Measurements from ENCODE around the gene MBD3L3.
A peak's percentile ranks its signal among the peaks of the same experiment; 100 is the strongest.

Gene MBD3L3

DNA sequence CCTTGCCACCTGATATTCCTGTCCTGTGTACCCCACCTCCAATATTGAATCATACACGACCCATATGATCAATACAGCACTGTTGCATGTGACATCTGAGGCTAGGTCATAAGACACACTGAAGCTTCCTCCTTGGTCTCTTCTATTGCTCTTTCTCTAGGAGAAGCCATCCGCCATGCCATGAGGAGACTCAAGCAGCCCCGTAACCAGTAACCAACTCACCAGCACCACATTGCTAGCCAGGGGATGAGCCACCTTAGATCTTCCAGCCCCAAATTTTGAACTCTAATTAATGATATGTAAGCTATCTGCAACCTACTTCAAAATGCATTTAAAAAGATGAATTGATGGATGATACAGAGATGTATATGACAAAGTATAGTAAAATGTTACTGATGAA lies 39.6 kb upstream of the MBD3L3 start:
- Histone ChIP-seq H2AFZ (ENCODE audit: low read length) (peak overlapping the region; percentile 99; the same call in 1 of the 2 replicates), H4K20me1 (ENCODE audit: insufficient read depth, low read length, poor library complexity, severe bottlenecking) (no peaks in the 10 kb centered on the region), H3K9me2 (replicated peaks; ENCODE audit: low read depth, low read length) (no peaks in the 10 kb centered on the region), H3K79me2 (ENCODE audit: insufficient read depth, low read length) (no peaks in the 10 kb centered on the region; the same call in 1 of the 2 replicates), H3F3A (ENCODE audit: low read depth) (no peaks in the 10 kb centered on the region), H3K36me3 (ENCODE audit: insufficient read depth, low read length) (no peaks in the 10 kb centered on the region), H3K27me3 (ENCODE audit: insufficient read depth, low read length, poor library complexity, severe bottlenecking) (no peaks in the 10 kb centered on the region), H3K4me1 (ENCODE audit: insufficient read depth, low read length, poor library complexity, severe bottlenecking) (peaks cover 15% of the 10 kb centered on the region), H3K4me2 (ENCODE audit: low read depth, low read length, poor library complexity, severe bottlenecking) (peak overlapping the region; percentile 86), H3K9me3 (ENCODE audit: insufficient read depth, low read depth, low read length) (peaks cover 7% of the 10 kb centered on the region; the same call in 1 of the 2 replicates), H3K4me3 (ENCODE audit: low read length, poor library complexity, severe bottlenecking) (peak overlapping the region; percentile 87), H3K9ac (ENCODE audit: low read depth, low read length, poor library complexity, severe bottlenecking) (peak overlapping the region; percentile 93)
- TF ChIP-seq, protein P1, sequence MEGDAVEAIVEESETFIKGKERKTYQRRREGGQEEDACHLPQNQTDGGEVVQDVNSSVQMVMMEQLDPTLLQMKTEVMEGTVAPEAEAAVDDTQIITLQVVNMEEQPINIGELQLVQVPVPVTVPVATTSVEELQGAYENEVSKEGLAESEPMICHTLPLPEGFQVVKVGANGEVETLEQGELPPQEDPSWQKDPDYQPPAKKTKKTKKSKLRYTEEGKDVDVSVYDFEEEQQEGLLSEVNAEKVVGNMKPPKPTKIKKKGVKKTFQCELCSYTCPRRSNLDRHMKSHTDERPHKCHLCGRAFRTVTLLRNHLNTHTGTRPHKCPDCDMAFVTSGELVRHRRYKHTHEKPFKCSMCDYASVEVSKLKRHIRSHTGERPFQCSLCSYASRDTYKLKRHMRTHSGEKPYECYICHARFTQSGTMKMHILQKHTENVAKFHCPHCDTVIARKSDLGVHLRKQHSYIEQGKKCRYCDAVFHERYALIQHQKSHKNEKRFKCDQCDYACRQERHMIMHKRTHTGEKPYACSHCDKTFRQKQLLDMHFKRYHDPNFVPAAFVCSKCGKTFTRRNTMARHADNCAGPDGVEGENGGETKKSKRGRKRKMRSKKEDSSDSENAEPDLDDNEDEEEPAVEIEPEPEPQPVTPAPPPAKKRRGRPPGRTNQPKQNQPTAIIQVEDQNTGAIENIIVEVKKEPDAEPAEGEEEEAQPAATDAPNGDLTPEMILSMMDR (conservative IDR thresholded peaks at IDR 0.05; ENCODE audit: low read length), result no peak
- TF ChIP-seq EZH2phosphoT487 (IDR thresholded peaks at IDR 0.05; ENCODE audit: borderline replicate concordance), result no peak

DNA sequence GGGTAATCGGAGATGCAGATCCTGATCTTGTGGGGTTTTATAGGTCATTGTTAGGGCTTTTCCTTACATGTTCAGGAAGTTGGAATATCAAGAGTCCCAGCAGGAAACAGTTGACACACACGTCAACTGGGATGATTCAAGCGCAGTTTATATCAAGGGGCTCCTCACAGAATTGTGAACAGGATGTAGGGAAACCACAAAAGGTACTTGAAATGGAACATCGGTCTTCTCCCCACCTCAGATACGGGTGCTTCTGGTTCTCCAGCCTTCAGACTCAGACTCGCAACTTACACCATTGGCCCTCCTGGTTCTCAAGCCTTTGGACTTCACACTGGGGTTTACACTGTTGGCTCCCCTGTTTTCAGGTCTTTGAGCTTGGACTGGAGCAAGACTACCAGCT lies 30.5 kb upstream of the MBD3L3 start:
- Histone ChIP-seq H3K79me2 (ENCODE audit: insufficient read depth, low read length) (no peaks in the 10 kb centered on the region), H2AFZ (ENCODE audit: low read length) (no peak overlapping the region), H3K4me3 (ENCODE audit: low read length, poor library complexity, severe bottlenecking) (no peak overlapping the region), H3K27me3 (ENCODE audit: insufficient read depth, low read length, poor library complexity, severe bottlenecking) (no peaks in the 10 kb centered on the region), H3K4me1 (ENCODE audit: insufficient read depth, low read length, poor library complexity, severe bottlenecking) (peaks cover 6% of the 10 kb centered on the region), H3K9me2 (replicated peaks; ENCODE audit: low read depth, low read length) (no peaks in the 10 kb centered on the region), H3K9ac (ENCODE audit: low read depth, low read length, poor library complexity, severe bottlenecking) (no peak overlapping the region), H3K36me3 (ENCODE audit: insufficient read depth, low read length) (peaks cover 11% of the 10 kb centered on the region), H4K20me1 (ENCODE audit: insufficient read depth, low read length, poor library complexity, severe bottlenecking) (no peaks in the 10 kb centered on the region), H3K4me2 (ENCODE audit: low read depth, low read length, poor library complexity, severe bottlenecking) (no peak overlapping the region), H3F3A (ENCODE audit: low read depth) (no peaks in the 10 kb centered on the region), H3K9me3 (ENCODE audit: insufficient read depth, low read depth, low read length) (peaks cover 18% of the 10 kb centered on the region; the same call in 1 of the 2 replicates)
- no peak for TF ChIP-seq EZH2phosphoT487 (IDR thresholded peaks at IDR 0.05; ENCODE audit: borderline replicate concordance)
- TF ChIP-seq, protein P1 (conservative IDR thresholded peaks at IDR 0.05; ENCODE audit: low read length), result no peak

DNA sequence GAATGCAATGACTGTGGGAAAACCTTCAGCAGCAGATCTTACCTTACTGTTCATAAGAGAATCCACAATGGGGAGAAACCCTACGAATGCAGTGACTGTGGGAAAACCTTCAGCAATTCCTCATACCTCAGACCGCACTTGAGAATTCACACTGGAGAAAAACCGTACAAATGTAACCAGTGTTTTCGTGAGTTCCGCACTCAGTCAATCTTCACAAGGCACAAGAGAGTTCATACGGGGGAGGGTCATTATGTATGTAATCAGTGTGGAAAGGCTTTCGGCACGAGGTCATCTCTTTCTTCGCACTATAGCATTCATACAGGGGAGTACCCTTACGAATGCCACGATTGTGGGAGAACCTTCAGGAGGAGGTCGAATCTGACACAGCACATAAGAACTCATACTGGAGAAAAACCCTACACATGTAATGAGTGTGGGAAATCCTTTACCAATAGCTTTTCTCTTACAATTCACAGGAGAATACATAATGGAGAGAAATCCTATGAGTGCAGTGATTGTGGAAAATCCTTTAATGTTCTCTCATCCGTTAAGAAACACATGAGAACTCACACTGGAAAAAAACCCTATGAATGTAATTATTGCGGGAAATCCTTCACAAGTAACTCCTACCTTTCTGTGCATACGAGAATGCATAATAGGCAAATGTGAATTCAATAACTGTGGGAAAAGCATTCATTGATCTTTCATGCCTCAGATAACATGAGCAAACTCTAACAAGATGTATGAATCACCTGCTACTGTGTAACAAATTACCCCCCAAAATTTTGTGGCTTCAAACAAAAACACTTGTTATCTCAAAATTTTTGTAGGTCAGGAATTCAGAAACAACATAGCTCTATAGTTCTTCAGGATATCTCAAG lies 24.8 kb upstream of the MBD3L3 start:
- Histone ChIP-seq H3K36me3 (ENCODE audit: insufficient read depth, low read length) (peaks cover 68% of the 10 kb centered on the region), H4K20me1 (ENCODE audit: insufficient read depth, low read length, poor library complexity, severe bottlenecking) (no peaks in the 10 kb centered on the region), H3K9me3 (ENCODE audit: insufficient read depth, low read depth, low read length) (peaks cover 65% of the 10 kb centered on the region), H3K79me2 (ENCODE audit: insufficient read depth, low read length) (0 out of 2 replicates have a peak, but pooled peaks cover 3% of the 10 kb centered on the region), H3K9ac (ENCODE audit: low read depth, low read length, poor library complexity, severe bottlenecking) (no peak overlapping the region), H3K4me3 (ENCODE audit: low read length, poor library complexity, severe bottlenecking) (no peak overlapping the region), H3K9me2 (replicated peaks; ENCODE audit: low read depth, low read length) (no peaks in the 10 kb centered on the region), H3K27me3 (ENCODE audit: insufficient read depth, low read length, poor library complexity, severe bottlenecking) (peaks cover 24% of the 10 kb centered on the region), H2AFZ (ENCODE audit: low read length) (no peak overlapping the region), H3F3A (ENCODE audit: low read depth) (no peaks in the 10 kb centered on the region; the same call in 1 of the 2 replicates), H3K4me2 (ENCODE audit: low read depth, low read length, poor library complexity, severe bottlenecking) (no peak overlapping the region), H3K4me1 (ENCODE audit: insufficient read depth, low read length, poor library complexity, severe bottlenecking) (no peaks in the 10 kb centered on the region)
- no peak for TF ChIP-seq EZH2phosphoT487 (IDR thresholded peaks at IDR 0.05; ENCODE audit: borderline replicate concordance)
- TF ChIP-seq, protein P1 (conservative IDR thresholded peaks at IDR 0.05; ENCODE audit: low read length), result no peak
